T-cell (primary cell): ENCODE data around the gene SAMD4A. TPM values are rescaled to one million over a fixed set of nuclear protein-coding genes. Genes with fewer than 3 reads are reported as not detected.
"Not testable (repeated sequence)": the region's sequence is repeated elsewhere in the genome, so short reads cannot be mapped to it uniquely, and the experiment has no call there.

ENCODE experiments used
- ATAC-seq, 4 experiments: fragments of 200-7000 bp in 3 of 4; fragments of 150-1000 bp in 1 of 4; cut with Tn5 transposase; replicated peaks in 1 of 4; 1 replicate in 3 of 4; 2 replicates in 1 of 4; pipeline ENCODE4 v1.10.0; 2021; ENCODE audit warnings: moderate library complexity in 3 of 4, mild to moderate bottlenecking in 2 of 4, moderate number of reproducible peaks in 1 of 4
- CTCF ChIA-PET, 2 donors: fragments of 300-600 bp; sonication (Branson Sonifier 250); formaldehyde crosslinking; loops; one replicate each; lab custom pipeline; 2022; ENCODE audit warnings: antibody characterized with exemption in 2 of 2; lab: Charles Lee
- POLR2A ChIA-PET, 2 donors: fragments of 300-600 bp; sonication (Branson Sonifier 250); formaldehyde crosslinking; loops; one replicate each; lab custom pipeline; 2022; ENCODE audit warnings: antibody characterized with exemption in 2 of 2; lab: Charles Lee
- DNase-seq, 35 experiments: peaks; one replicate each; pipeline versions ENCODE4 v3.0.0 to v3.0.0-alpha.2; 2013 to 2023
- H3K27ac ChIP-seq: one replicate; pipeline ENCODE4 v1.5.1; 2013; ENCODE audit warnings: low read length
- H3K27me3 ChIP-seq, 2 experiments: replicated peaks in 1 of 2; 1 replicate in 1 of 2; 2 replicates in 1 of 2; pipeline versions ENCODE4 v1.6.1 to v1.7.0; 2013; ENCODE audit warnings: low read length in 1 of 2, mixed read lengths in 1 of 2; ENCODE audit not compliant: control insufficient read depth in 2 of 2, insufficient read depth in 2 of 2; ENCODE audit errors: extremely low read depth in 1 of 2
- H3K36me3 ChIP-seq, 2 donors: 1 replicate in 1 of 2; 2 replicates in 1 of 2; pipeline versions ENCODE4 v1.6.1 to v1.7.0; 2013; ENCODE audit warnings: low read length in 1 of 2; ENCODE audit not compliant: control insufficient read depth in 2 of 2, insufficient read depth in 1 of 2; ENCODE audit errors: extremely low read depth in 1 of 2
- H3K4me1 ChIP-seq, 2 experiments: 1 replicate in 1 of 2; 2 replicates in 1 of 2; pipeline versions ENCODE4 v1.6.1 to v1.7.0; 2013; ENCODE audit warnings: low read length in 2 of 2, mixed read lengths in 1 of 2; ENCODE audit not compliant: insufficient read depth in 2 of 2, control insufficient read depth in 1 of 2; ENCODE audit errors: extremely low read depth in 1 of 2
- H3K4me3 ChIP-seq, 2 donors: 1 replicate in 1 of 2; 2 replicates in 1 of 2; pipeline versions ENCODE4 v1.5.1 to v1.7.0; 2013; ENCODE audit warnings: mild to moderate bottlenecking in 2 of 2, low read length in 1 of 2, moderate library complexity in 1 of 2; ENCODE audit not compliant: control insufficient read depth in 1 of 2; ENCODE audit errors: extremely low read depth in 1 of 2
- H3K9me3 ChIP-seq: 2 replicates; pipeline ENCODE4 v1.7.0; 2013
- H3K27ac Mint-ChIP-seq, 2 donors: one replicate each; pipeline ENCODE4 v1.8.0; 2020 to 2021; ENCODE audit warnings: mild to moderate bottlenecking in 2 of 2, mixed read lengths in 2 of 2
- H3K27me3 Mint-ChIP-seq, 2 donors: one replicate each; pipeline ENCODE4 v1.8.0; 2021 to 2022; ENCODE audit warnings: mixed read lengths in 2 of 2
- H3K36me3 Mint-ChIP-seq: one replicate; pipeline ENCODE4 v1.8.0; 2021; ENCODE audit warnings: mixed read lengths
- H3K4me1 Mint-ChIP-seq, 3 donors: one replicate each; pipeline ENCODE4 v1.8.0; 2020 to 2022; ENCODE audit warnings: mixed read lengths in 3 of 3, mild to moderate bottlenecking in 1 of 3
- H3K4me3 Mint-ChIP-seq, 3 donors: one replicate each; pipeline ENCODE4 v1.8.0; 2020 to 2022; ENCODE audit warnings: mild to moderate bottlenecking in 3 of 3, mixed read lengths in 3 of 3, moderate library complexity in 3 of 3
- H3K9me3 Mint-ChIP-seq, 3 donors: one replicate each; pipeline ENCODE4 v1.8.0; 2020 to 2022; ENCODE audit warnings: mixed read lengths in 3 of 3
- WGBS: methylation state at CpG from one replicate; pipeline ENCODE4 v1.1.5; 2013; ENCODE audit warnings: missing lambda C conversion rate; ENCODE audit not compliant: insufficient coverage; 5-methylcytosine and 5-hydroxymethylcytosine counted together
- total RNA-seq, 35 experiments: library from RNA in 6 of 35; stranded (reverse) in 6 of 35; fragments of 120-200 nt in 1 of 35; gene quantifications; one replicate each; pipeline versions ENCODE4 v1.2.1 to v1.2.4 and lab custom pipeline; 2013 to 2026

The SAMD4A gene
- total RNA-seq, 5 donors from 2014 or later (not counting 1 experiment from before 2014, with no cell fraction given), result 1.2 to 3.9 (median 1.3) TPM

DNA sequence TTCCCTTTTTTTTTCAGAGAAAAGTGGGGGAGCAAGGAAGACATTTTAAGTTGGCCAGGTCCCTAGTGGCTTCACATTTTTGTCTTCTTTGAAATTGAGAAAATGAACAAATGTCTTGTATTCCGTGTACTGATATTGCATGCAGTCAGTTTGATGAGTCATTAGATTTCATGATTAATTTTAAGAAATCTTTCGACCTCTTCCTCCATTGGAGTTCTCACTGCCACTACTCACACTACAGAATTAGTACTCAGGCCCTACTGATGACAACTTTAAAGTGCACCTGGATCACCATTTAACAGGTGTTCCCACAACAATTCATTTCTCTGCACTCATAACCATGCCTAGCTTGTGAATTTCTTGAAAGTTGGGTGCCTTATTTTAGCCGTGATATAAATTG lies 50.5 kb downstream of the SAMD4A start:
- no peak for ATAC-seq
- H3K36me3 ChIP-seq, result no peaks in the 10 kb centered on the region
- H3K36me3 Mint-ChIP-seq, result no peaks in the 10 kb centered on the region
- H3K27me3 Mint-ChIP-seq, result no peaks in the 10 kb centered on the region
- H3K27me3 ChIP-seq, result no peaks in the 10 kb centered on the region
- no peak overlapping the region for H3K4me3 ChIP-seq
- H3K4me1 ChIP-seq, result peaks cover 0 to under 1% of the 10 kb centered on the region in 2 experiments
- WGBS, result no CpG with 5 or more reads among the region's 3 CpGs
- H3K27ac Mint-ChIP-seq, result no peak overlapping the region
- no peaks in the 10 kb centered on the region for H3K9me3 Mint-ChIP-seq
- H3K4me1 Mint-ChIP-seq, result peaks cover 0 to 4% (median 4%) of the 10 kb centered on the region in 3 donors
- no peaks in the 10 kb centered on the region for H3K9me3 ChIP-seq
- no peak overlapping the region for H3K4me3 Mint-ChIP-seq
- ChIA-PET POLR2A (no interaction called here), CTCF (no interaction called here)
- H3K27ac ChIP-seq, result no peak overlapping the region
- DNase-seq, result no peak

DNA sequence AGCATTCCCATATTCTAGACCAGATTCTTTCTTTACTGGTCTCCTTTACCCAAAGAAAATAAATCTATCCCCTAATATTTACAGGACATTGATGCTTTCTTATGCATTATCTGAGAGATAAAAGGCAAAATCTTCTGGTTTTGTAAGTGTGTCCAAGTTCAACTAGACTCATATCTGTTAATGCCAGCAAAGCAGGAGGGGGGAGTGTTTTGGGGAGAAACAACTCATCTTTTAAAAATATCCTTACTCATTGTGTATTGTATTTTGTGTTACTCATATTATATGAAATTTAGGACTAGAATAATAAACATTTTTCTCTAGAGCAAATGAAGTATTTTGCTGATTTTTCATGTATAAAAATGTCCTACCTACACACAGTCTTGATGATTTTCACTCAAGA lies 54.8 kb downstream of the SAMD4A start:
- H3K9me3 Mint-ChIP-seq, result no peaks in the 10 kb centered on the region
- POLR2A ChIA-PET, result no interaction called here
- Histone ChIP-seq H3K9me3 (no peaks in the 10 kb centered on the region), H3K27me3 (no peaks in the 10 kb centered on the region), H3K4me3 (no peak overlapping the region), H3K27ac (no peak overlapping the region), H3K4me1 (peaks cover 0 to 5% of the 10 kb centered on the region in 2 experiments), H3K36me3 (no peaks in the 10 kb centered on the region)
- DNase-seq (no peak), ATAC-seq (no peak)
- CTCF ChIA-PET, result no interaction called here
- H3K4me3 Mint-ChIP-seq, result no peak overlapping the region
- H3K27ac Mint-ChIP-seq, result no peak overlapping the region
- peaks cover 10 to 24% (median 20%) of the 10 kb centered on the region in 3 donors for H3K4me1 Mint-ChIP-seq
- H3K36me3 Mint-ChIP-seq, result no peaks in the 10 kb centered on the region
- no peaks in the 10 kb centered on the region for H3K27me3 Mint-ChIP-seq

- Mint-ChIP-seq H3K4me1 (peaks cover 17 to 31% (median 27%) of the 10 kb centered on the region in 3 donors), H3K4me3 (no peak overlapping the region), H3K27me3 (no peaks in the 10 kb centered on the region), H3K9me3 (no peaks in the 10 kb centered on the region), H3K27ac (peak overlapping the region in 1 of 2 donors; percentile 77), H3K36me3 (no peaks in the 10 kb centered on the region)
- Histone ChIP-seq H3K36me3 (no peaks in the 10 kb centered on the region), H3K9me3 (no peaks in the 10 kb centered on the region), H3K27me3 (no peaks in the 10 kb centered on the region), H3K4me3 (no peak overlapping the region), H3K4me1 (peaks cover 3 to 9% of the 10 kb centered on the region in 2 experiments), H3K27ac (no peak overlapping the region)
- ATAC-seq (no peak), DNase-seq (no peak)
- WGBS, result 63% methylated on average over 3 of the region's 9 CpGs
- ChIA-PET POLR2A (no interaction called here), CTCF (interaction anchor here in 1 of 2 donors (0.6 to 1.1 kb wide), 2 partner anchors 27 to 57 kb away, joined by 5 to 10 read pairs; no protein-coding TSS in a partner anchor)
Measured at GRCh38 chr14:54622192-54622958, 55.4 kb downstream of the SAMD4A start.

- no CpG with 5 or more reads among the region's 1 CpG for WGBS
- no peak overlapping the region for H3K4me3 Mint-ChIP-seq
Measured at GRCh38 chr14:54623279-54624004, 56.5 kb downstream of the SAMD4A start.

GRCh38 chr14:54624005-54624358 lies 57.1 kb downstream of the SAMD4A start:
- H3K9me3 ChIP-seq, H3K27me3 Mint-ChIP-seq, DNase-seq, ATAC-seq, H3K36me3 Mint-ChIP-seq, H3K27ac ChIP-seq, H3K27me3 ChIP-seq, CTCF ChIA-PET, H3K9me3 Mint-ChIP-seq, H3K4me3 Mint-ChIP-seq, H3K36me3 ChIP-seq, H3K4me3 ChIP-seq, H3K27ac Mint-ChIP-seq, POLR2A ChIA-PET: not testable (repeated sequence)
- H3K4me1 Mint-ChIP-seq, result peaks cover 33 to 47% (median 43%) of the 10 kb centered on the region in 3 donors
- 89% methylated on average over 13 of the region's 19 CpGs for WGBS
- H3K4me1 ChIP-seq, result peaks cover 16 to 23% of the 10 kb centered on the region in 2 experiments

More at GRCh38 chr14:54623279-54624004, 56.5 kb downstream of the SAMD4A start:
- ATAC-seq (no peak), DNase-seq (no peak)
- ChIA-PET CTCF (interaction anchor here in 1 of 2 donors (0.6 to 1.1 kb wide), 2 partner anchors 28 to 58 kb away, joined by 5 to 10 read pairs; no protein-coding TSS in a partner anchor), POLR2A (no interaction called here)
- H3K27me3 Mint-ChIP-seq, result no peaks in the 10 kb centered on the region
- H3K4me1 Mint-ChIP-seq, result peaks cover 28 to 42% (median 37%) of the 10 kb centered on the region in 3 donors
- Histone ChIP-seq H3K4me1 (peaks cover 10 to 17% of the 10 kb centered on the region in 2 experiments), H3K36me3 (no peaks in the 10 kb centered on the region), H3K27ac (no peak overlapping the region), H3K4me3 (no peak overlapping the region), H3K9me3 (no peaks in the 10 kb centered on the region), H3K27me3 (no peaks in the 10 kb centered on the region)
- H3K27ac Mint-ChIP-seq, result no peak overlapping the region
- H3K9me3 Mint-ChIP-seq, result no peaks in the 10 kb centered on the region
- H3K36me3 Mint-ChIP-seq, result no peaks in the 10 kb centered on the region

- DNase-seq (no peak), ATAC-seq (no peak)
- WGBS, result 86% methylated on average over 1 of the region's 5 CpGs
- Histone ChIP-seq H3K36me3 (no peaks in the 10 kb centered on the region), H3K9me3 (no peaks in the 10 kb centered on the region), H3K27ac (no peak overlapping the region), H3K4me3 (no peak overlapping the region), H3K4me1 (peaks cover 21 to 25% of the 10 kb centered on the region in 2 experiments), H3K27me3 (no peaks in the 10 kb centered on the region)
- ChIA-PET POLR2A (no interaction called here), CTCF (interaction anchor here in 1 of 2 donors (0.6 kb wide), 1 partner anchor 52 kb away, joined by 4 read pairs; no protein-coding TSS in a partner anchor)
- H3K36me3 Mint-ChIP-seq, result no peaks in the 10 kb centered on the region
- no peak overlapping the region for H3K4me3 Mint-ChIP-seq
- H3K9me3 Mint-ChIP-seq, result no peaks in the 10 kb centered on the region
- no peaks in the 10 kb centered on the region for H3K27me3 Mint-ChIP-seq
- H3K4me1 Mint-ChIP-seq, result peaks cover 45 to 58% (median 53%) of the 10 kb centered on the region in 3 donors
- H3K27ac Mint-ChIP-seq, result peak overlapping the region in 1 of 2 donors; percentile 18
Measured at GRCh38 chr14:54625112-54625511, 58.2 kb downstream of the SAMD4A start.
